ENCODE measurements around the gene THAP12.
"Not testable (repeated sequence)": the region's sequence is repeated elsewhere in the genome, so short reads cannot be mapped to it uniquely, and the experiment has no call there.

DNA sequence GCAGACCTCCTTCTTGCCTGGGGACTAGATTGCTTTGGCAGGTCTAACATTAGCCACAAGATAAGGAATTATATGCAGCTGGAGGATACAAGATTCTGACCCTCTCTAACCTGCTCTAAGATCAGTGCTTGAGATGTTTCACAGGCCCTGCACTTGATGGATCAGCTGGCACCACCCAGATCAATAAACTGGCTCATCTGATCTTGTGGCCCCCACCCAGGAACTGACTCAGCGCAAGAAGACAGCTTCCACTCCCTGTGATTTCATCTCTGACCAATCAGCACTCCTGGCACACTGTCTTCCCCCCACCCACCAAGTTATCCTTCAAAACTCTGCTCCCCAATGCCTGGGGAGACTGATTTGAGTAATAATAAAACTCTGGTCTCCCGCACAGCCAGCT, 57.6 kb downstream of the THAP12 start:
- TF ChIP-seq, protein P1, sequence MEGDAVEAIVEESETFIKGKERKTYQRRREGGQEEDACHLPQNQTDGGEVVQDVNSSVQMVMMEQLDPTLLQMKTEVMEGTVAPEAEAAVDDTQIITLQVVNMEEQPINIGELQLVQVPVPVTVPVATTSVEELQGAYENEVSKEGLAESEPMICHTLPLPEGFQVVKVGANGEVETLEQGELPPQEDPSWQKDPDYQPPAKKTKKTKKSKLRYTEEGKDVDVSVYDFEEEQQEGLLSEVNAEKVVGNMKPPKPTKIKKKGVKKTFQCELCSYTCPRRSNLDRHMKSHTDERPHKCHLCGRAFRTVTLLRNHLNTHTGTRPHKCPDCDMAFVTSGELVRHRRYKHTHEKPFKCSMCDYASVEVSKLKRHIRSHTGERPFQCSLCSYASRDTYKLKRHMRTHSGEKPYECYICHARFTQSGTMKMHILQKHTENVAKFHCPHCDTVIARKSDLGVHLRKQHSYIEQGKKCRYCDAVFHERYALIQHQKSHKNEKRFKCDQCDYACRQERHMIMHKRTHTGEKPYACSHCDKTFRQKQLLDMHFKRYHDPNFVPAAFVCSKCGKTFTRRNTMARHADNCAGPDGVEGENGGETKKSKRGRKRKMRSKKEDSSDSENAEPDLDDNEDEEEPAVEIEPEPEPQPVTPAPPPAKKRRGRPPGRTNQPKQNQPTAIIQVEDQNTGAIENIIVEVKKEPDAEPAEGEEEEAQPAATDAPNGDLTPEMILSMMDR (IDR thresholded peaks at IDR 0.05), result not testable (repeated sequence)
- not testable (repeated sequence) for TF ChIP-seq EP300, POLR2AphosphoS5 (IDR thresholded peaks at IDR 0.05)
